ENCODE measurements around the gene TRIM17.
A peak's percentile ranks its signal among the peaks of the same experiment; 100 is the strongest.

Gene TRIM17, protein sequence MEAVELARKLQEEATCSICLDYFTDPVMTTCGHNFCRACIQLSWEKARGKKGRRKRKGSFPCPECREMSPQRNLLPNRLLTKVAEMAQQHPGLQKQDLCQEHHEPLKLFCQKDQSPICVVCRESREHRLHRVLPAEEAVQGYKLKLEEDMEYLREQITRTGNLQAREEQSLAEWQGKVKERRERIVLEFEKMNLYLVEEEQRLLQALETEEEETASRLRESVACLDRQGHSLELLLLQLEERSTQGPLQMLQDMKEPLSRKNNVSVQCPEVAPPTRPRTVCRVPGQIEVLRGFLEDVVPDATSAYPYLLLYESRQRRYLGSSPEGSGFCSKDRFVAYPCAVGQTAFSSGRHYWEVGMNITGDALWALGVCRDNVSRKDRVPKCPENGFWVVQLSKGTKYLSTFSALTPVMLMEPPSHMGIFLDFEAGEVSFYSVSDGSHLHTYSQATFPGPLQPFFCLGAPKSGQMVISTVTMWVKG

GRCh38 chr1:228416217-228416933 lies at the start of gene TRIM17:
Gene TRIM17, minus strand, starts transcription at chr1:228416861. Its CDS starts 1,789 bp downstream, at chr1:228415072.
- DNase-seq = no peak

DNA sequence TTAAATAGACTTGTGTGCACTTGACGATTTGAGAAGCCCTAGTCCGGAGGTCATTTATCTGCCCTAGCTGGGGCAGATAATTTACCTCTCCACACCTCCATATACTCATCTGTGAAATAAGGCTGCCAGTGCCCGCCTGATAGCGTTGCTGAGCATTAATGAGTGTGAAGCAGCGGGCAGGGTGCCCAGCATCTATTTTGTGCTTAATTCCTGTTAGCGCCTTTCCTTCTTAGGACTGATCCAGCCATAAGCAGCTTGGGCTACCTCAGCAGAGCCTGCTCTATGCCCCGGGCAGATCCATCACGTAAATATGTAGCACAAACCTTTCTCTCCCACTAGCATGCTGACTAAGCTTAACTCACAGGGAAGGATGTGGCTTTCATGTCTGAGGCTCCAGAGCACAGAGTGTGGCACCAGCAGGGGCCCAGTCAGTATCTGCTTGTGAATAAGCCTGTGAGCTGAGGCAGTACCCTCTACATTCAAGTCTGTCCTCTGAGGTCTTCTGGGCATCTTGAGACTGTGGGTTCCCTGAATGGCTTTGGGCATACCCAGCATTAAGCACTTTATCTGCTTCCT lies 49.0 kb upstream of the TRIM17 start:
- no peak for DNase-seq

DNA sequence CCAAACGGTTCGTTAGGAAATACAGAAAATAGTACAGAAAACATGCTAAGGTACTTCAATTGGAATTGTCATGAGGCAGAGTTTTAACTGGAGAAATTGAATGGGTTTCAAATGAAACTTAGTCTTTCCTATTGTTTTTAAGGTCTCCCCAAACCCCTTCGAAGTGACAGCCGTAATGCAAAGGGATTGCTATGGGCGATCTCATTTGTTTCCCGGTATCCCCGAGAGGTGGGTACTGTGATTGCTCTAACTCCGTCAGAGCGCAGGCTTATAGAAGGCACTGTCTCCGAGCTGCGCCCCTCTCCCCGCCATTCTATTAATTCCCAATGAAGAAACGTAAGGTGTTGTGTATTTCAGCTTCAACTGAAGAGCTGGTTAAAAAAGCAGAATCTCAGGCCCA lies 48.5 kb upstream of the TRIM17 start:
- no peak for DNase-seq

DNA sequence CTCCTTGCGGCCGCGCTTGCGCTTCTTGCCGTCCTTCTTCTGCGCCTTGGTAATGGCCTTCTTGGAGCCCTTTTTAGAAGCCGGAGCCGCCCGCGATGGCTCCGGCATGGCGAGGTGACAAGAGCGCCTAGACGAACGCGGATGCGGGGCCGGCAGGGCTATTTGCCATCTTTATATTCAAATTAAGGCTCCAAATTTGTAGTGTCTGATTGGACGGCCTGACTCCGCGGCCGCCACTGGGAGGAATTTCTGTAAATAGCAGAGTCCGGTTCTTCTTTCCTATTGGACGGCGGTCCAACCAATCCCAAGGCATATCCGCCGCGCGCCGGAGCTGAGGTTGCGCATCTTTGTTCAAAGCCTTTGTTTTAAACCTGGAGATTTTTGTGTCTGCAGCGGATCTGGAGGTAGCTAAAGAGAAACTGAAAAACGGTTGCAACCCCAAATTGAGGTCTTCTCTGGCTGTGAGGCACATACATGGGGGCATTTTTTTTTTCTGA lies 47.9 kb upstream of the TRIM17 start:
- DNase-seq = peak; percentile 69

GRCh38 chr1:228463559-228464455 lies 47.1 kb upstream of the TRIM17 start:
- no peak for DNase-seq

- no peak for DNase-seq
These were observed 46.4 kb upstream of the TRIM17 start for GRCh38 chr1:228463009-228463558.

GRCh38 chr1:228462560-228462959 lies 45.9 kb upstream of the TRIM17 start:
- no peak for DNase-seq

DNA sequence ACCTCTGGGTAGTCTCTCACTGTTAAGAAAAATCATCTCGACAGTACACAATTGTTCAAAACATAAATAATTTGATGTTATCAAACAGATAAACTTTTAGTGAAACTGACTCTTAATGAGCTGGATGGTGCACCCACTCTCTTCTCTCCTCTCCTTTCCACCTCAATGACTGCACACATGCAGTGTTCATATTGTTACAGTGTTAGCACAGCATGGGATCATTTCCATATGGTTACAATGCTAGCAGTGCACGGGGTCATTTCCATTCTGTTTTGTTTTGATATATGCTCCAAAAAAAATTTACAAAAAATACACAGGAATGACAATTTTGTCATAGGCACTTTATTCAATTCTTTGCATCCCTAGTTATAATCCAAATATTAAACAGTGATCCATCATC lies 44.2 kb upstream of the TRIM17 start:
- no peak for DNase-seq

DNA sequence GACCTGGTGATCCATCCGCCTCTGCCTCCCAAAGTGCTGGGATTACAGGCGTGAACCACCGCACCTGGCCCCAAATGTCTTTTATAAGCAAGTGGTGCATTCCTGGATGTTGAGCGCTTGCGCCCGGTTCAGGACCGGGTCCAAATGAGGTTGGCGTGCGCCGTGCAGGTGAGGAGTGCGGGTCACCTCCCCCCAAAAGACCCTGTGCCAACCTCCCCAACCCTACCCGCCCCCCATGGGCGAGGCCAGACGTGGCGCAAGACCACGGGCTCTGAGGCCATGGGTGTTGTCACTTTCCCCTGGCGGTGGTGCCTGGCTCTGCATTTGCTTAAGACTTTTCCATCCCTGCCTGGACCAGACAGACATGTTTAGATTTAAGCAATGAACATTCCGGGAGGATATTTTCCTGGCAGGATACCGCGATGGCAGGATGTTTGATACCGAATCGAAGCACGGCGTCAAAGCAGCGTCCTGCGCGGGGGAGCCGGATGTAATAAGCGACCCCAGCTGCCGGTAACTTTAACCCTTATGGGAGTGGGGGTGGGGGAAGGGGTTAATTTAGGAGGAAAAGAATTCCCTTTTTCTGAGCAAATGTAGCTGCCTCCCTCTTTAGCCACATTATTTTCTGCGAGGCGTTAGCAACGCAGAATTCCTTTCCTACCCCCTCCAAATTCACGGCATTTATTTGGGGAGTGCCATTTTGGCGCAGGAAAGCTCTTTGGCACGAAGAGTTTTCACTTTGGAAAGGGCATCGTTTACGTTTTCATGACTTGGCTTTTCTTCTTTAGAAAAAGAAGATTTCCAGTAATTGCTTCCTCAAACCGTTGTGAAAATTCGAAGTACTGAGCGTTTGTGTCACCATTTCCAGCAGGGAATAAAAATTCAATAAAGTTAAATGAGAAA lies 42.7 kb upstream of the TRIM17 start:
- DNase-seq = peak; percentile 39

GRCh38 chr1:228457396-228458176 lies 40.9 kb upstream of the TRIM17 start:
- DNase-seq = peak; percentile 72

DNA sequence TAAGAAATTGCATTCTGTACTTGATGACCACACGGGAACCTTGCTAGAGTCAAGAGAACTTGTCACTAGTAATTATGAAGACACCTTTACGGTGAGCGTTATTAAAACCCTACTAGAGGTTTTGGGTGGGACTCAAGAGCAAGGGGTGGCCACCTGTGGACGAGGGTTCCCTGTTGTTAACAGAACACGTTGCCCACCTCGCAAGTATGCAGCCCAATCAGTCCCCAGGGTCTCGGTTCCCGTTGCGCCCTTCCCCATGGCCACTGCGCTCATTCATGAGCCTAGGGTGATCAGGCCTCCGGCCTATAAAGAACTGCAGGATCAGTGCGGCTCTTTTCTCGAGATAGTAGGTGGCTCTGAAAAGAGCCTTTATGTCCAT lies 40.3 kb upstream of the TRIM17 start:
- no peak for DNase-seq

DNA sequence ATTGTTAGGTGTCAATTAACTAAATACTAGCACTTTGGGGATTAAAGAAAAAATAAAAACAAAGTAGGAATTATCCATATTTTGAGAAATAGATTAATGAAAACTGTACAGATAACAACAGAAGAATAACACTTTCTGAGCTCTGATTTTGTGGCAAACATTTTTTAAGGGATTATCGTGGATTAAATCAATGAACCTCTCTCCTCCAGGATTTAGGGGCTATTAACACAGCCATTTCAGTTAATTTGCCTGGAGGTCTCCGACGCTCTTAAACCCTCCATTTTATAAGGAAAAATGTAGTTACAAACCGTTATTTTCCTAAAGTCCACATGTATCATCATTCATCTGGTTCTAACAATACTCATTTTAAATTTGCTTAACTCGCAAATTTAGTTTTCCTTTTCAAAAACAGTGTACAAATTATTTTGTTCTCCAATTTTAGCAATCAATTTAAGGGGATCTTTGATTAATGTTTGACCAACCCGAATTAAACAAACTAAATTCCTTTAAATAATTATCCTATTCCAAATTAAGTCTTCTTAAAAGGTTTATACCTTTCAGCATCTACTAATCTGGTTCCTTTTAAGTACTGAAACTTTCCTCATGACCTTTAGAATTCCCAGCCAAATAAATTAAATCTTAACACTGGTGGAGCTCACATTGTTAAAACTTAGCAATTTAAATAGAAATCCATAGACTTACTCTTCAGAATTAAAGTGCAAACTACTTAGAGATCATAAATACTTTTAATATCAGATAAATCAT lies 39.8 kb upstream of the TRIM17 start:
- DNase-seq = no peak

- DNase-seq = no peak
These were observed 39.1 kb upstream of the TRIM17 start for GRCh38 chr1:228455715-228456114.

DNA sequence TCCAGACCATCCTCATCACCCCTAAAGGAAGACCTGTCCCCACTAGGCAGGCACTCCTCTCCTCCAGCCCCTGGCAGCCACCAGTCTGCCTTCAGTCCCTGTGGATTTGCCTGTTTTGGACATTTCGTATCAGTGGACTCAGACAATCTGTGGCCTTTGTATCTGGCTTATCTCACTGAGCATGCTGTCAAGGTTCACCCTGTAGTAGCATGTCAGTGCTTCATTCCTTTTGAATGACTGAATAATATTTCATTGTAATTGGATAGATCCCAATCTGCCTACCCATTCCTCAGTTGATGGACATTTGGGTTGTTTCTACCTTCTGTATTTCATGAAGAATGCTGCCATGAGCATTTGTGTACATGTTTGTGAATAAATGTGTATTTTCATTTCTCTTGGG lies 37.6 kb upstream of the TRIM17 start:
- no peak for DNase-seq

GRCh38 chr1:228453614-228454013 lies 37.0 kb upstream of the TRIM17 start:
- no peak for DNase-seq

DNA sequence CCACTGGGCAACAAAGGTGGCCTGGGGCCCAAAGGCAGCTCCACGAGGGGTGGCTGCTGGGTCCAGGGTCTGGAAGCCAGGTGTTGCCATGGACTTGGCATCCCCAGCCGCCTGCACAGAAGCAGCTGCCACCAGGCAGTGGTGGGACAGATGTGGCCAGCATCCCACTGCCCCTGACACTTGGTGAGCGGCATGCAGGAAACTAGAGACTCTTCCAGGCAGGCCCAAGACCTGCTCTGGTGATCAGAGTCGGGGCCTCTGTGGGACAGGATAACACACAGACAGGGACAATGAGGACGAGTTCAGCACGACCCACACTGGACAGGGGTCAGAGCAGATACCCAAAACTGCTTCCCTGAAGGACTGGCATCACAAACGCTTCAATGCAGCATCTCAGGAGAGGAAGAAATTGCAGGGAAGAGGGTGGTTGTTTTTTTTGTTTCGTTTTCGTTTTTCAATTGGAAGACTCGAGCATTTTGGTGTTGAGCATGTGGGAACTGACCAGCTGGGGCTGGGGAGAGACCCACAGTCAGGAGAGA lies 36.4 kb upstream of the TRIM17 start:
- DNase-seq = no peak

DNA sequence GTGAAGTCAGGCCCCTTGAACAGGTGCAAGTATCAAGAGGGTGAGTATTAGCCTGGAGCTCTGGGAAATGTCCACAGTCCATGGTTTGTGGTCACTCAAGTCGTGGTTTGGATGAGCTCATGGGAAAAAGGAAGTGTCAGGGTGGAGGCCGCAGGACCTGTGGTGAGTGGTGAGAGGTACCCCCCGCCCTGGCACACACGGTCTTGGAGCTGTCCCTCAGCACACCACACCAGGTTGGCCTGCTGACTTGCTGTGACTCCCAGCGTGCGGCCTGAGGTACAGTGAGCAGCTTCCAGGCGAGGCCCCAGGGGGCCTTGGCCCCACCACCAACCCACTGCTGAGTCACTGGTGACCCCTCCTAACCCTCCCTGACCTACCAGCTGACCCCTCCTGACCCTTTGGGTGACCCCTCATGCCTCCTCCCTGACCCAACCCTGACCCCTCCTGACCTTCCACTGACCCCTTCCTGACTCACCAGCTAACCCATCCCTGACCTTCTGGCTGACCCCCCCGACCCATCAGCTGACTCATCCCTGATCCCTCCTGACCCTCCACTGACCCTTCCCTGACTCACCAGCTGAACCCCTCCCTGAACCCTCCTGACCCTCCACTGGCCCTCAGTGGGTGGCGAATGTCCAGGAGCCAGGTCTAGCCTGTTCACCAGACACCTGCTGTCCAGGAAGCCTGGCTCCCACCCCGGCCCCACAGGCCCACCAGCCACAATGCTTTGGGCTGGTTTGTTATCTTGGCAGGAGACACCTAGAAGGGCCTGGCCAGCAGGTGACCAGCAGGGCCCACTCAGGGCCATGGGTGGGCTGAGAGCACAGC lies 35.7 kb upstream of the TRIM17 start:
- no peak for DNase-seq

DNA sequence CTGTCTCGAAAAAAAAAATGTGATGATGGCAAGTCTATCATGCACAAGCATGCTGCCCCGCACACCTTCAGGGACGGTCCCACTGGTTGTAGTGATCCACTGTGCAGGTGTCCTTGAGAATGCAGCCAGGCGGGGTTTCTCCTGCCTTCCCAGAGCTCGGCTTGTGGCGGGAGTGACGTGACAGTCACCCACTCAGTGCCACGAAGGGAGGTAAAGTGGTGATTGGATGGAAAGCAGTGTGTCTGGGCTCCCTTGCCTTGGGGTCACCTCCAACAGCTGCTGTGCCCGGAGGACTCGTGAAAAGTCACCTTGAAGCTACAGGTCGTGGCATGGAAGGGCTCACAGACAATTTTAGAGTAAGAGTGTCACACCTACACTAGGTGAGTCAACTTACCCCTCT lies 33.5 kb upstream of the TRIM17 start:
- no peak for DNase-seq

All from activated T-cell treated with anti-CD3 and anti-CD28 coated beads for 4 hours (primary cell).